HG03039 (cell line): Measurements from ENCODE around the gene EHD2.
"Not testable (repeated sequence)": the region's sequence is repeated elsewhere in the genome, so short reads cannot be mapped to it uniquely, and the experiment has no call there.

Experiments
- ATAC-seq: cut with Tn5 transposase; IDR thresholded peaks from one replicate; pipeline ENCODE4 v1.9.1; 2021; ENCODE audit warnings: mild to moderate bottlenecking, moderate library complexity; ENCODE audit not compliant: unreplicated experiment

Gene EHD2

DNA sequence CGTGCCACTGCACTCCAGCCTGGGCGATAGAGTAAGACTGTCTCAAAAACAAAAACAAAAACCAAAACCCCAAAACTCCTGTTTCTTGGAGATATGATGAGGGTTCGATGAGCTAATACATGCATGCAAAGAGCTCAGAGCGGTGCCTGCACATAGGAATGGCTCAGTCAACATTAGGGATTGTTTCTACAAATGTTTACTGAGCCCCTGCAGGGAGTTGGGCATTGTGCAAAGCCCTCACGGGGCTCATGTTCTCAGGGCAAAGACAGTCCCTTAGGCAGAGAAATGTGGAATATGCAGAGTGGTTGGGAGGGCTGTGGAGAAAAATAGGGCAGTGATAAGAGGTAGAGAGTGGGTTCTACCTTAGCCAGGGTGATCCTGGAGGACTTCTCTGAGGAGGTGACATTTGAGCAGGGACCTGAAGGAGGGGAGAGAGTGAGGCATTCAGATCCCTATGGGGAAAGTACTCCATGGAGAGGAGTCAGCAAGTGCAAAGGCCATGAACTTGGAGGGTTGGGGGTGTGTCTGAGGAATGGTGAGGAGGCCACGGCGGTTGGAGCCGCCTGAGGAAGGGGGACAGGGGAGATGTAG lies 1.5 kb upstream of the EHD2 start:
- no peak for ATAC-seq

DNA sequence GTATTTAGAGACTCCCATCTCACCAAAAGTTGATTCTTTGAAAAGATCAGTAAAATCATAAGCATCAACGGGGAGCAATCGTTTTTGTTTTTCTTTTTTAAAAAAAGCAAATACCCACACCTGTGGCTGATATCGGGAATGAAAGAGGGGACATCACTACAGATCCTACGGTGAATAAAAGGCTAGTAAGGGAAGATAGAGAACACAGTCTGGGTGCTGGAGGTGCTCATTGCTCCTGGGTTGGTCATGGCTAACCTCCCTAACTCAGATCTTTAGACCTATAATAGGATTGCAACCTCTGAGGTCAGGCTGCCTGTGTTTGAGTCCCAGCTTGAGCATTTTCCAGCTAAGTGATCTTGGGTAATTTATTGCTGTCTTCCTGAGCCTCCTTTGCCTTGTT lies 1.1 kb downstream of the EHD2 start:
- ATAC-seq = no peak

DNA sequence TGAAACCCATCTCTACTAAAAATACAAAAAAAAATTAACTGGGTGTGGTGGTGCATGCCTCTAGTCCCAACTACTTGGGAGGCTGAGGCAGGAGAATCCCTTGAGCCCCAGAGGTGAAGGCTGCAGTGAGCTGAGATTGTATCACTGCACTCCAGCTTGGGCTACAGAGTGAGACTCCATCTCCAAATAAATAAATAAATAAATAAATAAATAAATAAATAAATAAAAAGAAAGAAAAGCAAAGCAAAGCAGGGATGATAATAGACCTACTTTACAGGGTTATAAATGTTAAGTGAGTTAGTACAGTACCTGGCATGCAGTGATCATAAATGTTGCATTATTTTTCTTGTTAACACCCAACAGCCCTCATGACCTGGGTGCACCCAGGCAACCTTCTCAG lies 1.6 kb downstream of the EHD2 start:
- ATAC-seq = not testable (repeated sequence)

DNA sequence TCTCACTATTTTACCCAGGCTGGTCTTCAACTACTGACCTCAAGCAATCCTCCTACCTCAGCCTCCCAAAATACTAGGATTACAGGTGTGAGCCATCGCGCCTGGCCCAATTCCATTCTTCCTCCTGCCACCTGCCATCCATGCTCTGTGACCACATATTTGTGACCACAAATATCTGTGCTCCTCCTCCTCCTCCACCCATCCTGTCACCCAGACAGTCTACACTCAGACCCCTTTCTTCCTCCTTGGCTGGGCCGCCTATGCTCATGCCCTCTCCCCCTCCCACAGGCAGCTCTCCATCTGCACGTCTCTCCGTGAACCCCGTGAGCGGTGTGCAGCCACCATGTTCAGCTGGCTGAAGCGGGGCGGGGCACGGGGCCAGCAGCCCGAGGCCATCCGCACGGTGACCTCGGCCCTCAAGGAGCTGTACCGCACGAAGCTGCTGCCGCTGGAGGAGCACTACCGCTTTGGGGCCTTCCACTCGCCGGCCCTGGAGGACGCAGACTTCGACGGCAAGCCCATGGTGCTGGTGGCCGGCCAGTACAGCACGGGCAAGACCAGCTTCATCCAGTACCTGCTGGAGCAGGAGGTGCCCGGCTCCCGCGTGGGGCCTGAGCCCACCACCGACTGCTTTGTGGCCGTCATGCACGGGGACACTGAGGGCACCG lies 3.2 kb downstream of the EHD2 start:
- no peak for ATAC-seq

DNA sequence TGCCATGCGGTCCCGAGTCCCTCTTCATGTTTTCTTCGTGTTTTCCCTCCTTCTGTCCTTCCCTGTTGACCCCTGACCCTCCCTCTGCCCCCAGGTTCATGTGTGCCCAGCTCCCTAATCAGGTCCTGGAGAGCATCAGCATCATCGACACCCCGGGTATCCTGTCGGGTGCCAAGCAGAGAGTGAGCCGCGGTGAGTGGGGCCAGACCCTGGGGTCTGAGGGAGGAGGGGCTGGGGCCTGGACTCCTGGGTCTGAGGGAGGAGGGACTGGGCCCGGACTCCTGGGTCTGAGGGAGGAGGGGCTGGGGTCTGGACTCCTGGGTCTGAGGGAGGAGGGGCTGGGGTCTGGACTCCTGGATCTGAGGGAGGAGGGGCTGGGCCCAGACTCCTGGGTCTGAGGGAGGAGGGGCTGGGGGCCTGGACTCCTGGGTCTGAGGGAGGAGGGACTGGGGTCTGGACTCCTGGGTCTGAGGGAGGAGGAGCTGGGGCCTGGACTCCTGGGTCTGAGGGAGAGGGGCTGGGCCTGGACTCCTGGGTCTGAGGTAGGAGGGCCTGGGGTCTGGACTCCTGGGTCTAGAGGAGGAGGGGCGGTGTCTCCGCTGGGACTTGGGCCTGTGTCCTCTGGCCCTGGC lies 5.3 kb downstream of the EHD2 start:
- not testable (repeated sequence) for ATAC-seq

DNA sequence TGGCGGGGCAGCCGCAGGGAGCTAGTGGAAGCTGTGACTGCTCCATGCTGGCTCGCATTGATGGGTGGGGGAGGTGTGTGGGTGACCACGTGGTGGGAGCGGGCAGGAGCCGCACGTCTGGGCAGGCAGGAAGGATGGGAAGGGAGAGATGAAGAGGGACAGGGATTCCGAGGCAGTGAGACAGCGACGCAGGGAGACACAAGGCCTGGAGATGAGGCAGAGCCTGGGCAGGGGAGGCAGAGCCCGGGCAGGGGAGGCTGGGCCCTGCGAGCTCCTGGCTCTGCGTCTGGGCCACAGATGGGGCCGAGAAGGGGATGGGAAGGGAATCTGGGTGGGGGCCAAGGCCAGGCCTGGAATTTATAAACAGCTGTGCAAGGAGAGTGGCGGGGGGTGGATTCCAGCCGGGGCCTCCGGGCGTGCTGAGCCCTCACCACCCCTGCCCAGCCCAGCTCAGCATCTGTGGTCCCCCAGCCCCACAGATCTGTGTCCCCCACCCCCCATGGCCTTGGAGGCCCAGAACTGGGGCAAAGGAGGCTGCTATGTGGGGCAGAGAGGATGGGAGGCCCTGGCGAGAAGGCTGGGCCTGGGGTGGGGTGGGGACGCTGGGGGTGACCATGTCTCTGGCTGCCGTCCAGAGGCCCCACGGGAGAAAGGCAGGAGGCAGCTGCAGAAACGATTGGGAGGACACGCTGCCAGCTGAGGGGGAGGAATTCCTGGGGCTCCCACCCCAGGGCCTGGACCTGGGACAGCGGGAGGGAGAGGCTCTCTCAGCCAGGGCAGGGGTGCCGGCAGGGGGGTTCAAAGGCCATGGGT lies 6.0 kb downstream of the EHD2 start:
- no peak for ATAC-seq

DNA sequence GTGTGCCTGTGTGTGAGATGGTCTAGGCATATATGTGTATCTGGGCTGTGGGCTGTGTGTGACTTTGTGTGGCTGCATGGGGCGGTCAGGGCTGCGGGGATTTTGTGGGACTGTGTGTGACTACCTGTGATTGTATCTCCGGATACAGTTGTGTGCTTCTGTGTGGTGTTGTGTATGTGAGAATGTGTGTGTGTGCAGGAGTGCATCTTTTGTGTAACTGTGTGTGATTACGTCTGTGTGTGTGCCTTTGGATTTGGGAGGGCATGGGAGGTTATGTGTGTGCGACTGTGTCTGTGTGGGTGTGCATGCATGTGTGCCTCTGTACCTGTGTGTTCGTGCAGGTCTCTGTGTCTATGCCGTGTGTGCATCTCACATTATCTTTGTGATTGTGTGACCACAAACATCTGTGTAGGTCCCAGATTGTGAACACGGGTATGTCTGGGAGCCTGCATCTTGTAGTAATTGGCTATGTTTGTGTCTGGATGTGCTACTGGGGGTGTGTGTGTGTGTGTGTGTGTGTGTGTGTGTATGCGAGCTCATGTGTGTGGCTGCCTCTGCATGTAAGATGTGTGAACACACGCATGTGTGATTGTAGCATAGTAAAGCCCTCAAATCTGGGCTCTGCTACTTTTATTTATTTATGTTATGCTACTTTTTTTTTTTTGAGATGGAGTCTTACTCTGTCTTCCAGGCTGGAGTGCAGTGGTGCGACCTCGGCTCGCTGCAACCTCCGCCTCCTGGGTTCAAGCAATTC lies 7.6 kb downstream of the EHD2 start:
- no peak for ATAC-seq

DNA sequence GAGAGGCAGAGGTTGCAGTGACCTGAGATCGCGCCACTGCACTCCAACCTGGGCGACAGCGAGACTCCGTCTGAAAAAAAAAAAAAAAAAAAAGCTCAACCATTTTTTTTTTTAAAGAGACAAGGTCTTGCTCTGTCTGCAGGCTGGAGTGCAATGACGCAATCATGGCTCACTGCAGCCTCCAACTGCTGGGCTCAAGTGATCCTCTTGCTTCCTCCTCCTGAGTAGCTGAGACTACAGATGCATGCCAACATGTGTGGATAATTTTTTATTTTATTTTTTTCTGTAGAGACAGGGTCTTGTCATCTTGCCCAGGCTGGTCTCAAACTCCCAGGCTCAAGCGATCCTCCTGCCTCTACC lies 10.3 kb downstream of the EHD2 start:
- no peak for ATAC-seq

DNA sequence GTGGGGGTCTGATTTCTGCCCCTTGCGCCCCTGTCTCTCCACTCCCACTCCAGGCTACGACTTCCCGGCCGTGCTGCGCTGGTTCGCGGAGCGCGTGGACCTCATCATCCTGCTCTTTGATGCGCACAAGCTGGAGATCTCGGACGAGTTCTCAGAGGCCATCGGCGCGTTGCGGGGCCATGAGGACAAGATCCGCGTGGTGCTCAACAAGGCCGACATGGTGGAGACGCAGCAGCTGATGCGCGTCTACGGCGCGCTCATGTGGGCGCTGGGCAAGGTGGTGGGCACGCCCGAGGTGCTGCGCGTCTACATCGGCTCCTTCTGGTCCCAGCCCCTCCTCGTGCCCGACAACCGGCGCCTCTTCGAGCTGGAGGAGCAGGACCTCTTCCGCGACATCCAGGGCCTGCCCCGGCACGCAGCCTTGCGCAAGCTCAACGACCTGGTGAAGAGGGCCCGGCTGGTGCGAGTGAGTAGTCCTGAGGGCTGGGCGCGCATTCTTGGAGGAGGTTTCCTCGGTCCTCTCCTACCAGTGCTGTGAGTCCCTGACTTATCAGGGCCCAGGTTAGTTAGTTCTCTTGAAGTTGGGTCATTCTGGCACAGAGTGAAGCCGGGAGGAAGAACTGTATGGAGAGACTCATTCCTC lies 12.7 kb downstream of the EHD2 start:
- no peak for ATAC-seq

DNA sequence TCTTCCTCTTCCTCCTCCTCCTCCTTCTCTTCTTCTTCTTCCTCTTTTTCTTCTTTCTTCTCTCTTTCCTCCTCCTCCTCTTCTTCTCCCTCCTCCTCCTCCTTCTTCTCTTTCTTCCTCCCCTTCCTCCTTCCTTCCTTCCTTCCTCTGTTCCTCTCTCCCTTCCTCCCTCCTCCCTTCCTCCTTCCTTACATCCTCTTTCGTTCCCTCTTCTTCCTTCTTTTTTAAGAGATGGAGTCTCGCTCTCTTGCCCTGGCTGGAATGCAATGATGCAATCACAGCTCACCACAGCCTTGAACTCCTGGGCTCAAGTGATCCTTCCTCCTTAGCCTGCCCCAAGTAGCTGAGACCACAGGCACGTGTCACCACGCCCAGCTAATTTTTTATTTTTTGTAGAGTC lies 13.2 kb downstream of the EHD2 start:
- ATAC-seq = no peak

DNA sequence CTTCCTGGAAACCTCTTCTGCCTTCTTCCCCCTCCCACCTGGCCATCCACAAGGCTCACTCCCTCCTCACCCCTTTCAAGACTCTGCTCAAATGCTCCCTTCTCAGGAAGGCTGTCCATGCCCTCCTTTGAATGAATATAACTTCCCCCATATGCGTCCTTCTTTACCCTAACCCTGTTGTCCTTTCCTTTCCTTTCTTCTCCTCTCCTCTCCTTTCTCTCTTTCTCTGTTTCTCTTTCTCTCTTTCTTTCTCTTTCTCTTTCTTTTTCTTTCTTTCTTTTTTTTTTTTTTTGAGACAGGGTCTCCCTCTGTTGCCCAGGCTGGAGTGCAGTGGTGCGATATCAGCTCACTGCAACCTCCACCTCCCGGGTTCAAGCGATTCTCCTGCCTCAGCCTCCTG lies 15.1 kb downstream of the EHD2 start:
- not testable (repeated sequence) for ATAC-seq

DNA sequence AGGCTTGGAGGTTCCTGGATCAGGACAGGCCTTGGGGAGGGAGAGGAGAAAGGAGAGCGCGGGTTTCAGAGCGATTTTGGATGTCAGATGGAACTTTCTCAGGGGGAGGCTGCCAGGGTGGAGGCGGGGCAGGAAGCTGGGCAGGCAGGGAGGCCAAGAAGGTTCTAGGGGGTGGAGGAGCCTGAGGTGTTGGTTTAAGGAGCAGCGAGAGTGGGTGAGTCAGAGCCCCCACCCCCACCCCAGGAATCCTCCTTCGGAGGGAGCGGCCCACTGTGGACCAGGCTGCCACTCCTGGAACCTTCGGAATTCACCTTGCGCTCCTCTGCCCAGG lies 16.2 kb downstream of the EHD2 start:
- no peak for ATAC-seq

DNA sequence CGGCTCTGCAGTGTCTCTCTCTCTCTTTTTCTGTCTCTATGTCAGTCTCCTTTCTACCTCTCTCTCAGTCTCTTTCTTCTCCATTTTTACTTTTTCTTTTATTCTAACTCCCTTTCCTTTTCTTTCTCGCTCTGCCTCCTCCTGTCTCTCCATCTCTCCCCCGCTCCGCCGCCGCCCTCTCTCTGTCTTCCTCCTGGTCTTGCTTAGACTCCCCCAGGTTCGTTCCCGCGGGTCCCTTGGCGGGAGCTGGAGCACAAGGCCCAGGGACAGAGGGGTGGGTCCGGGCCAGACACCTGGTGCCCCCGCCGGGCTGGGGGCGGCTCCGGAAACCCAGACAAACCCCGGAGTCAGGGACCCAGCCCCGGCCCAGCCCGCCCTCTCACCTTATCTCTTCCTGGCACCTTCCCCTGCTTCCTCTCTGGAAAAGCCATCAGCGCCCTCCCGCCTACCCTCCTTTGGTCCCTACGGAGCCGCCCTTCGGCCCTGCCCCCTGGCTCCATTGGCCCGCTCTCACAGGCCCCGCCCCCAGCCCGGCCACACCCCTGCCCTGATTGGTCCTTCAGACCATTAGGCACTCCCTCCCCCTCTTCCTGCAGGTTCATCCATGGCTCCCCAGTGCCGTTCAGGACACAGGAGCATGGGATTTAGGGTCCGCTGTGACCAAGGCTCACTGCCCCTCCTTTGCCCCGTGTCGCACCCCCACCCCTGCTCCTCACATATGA lies 16.7 kb downstream of the EHD2 start:
- ATAC-seq = no peak

DNA sequence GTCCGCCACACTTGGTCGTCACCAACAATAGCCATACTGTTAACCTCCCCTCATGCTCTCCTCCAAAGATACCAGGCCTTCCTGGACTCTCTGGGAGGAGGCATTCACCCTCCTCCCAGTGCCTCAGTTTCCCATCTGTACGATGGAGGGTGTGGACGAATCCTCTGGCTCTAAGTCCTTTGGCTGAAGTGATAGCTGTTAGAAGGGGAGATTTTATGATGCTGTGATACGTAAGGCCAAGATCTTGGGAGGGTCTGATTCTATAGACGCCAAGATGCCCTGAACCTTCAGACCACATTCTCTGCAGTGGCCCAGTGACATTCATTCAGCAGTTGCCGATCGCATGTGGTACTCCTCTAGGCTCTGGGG lies 17.3 kb downstream of the EHD2 start:
- no peak for ATAC-seq

DNA sequence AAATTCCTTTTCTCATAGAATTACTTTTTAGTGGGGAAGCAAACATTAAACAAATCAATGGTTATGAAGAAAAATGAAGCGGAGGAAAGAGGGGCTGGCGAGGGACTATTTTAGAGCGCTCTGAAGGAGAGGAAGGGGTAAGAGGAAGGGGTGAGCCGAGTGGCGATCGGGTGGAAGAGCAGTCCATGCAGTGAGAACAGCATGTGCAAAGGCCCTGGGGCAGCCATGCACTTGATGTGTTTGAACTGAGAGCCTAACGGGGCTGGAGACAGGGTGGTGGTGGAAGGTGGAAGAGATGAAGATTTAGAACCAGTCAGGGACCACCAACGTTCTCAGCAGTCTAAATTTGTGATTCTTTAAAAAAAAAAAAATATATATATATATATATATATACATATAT lies 17.7 kb downstream of the EHD2 start:
- ATAC-seq = no peak

DNA sequence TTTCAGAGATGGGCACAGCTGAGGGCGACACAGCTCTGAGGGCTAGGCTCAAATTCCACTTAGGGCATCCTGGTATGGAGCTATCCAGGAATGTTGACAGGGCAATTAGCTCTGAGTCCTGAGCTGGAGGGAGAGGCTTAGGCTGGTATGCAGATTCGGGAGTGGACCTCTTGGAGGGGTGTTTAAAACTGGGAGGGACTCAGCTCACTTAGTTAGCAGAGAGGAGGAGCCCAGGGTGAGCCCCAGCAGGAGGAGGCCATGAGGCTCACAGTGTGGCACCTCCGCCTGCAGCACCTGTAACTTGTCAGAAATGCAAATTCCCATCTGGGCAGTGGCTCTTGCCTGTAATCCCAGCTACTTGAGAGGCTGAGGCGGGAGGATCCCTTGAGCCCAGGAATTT lies 21.9 kb downstream of the EHD2 start:
- no peak for ATAC-seq

DNA sequence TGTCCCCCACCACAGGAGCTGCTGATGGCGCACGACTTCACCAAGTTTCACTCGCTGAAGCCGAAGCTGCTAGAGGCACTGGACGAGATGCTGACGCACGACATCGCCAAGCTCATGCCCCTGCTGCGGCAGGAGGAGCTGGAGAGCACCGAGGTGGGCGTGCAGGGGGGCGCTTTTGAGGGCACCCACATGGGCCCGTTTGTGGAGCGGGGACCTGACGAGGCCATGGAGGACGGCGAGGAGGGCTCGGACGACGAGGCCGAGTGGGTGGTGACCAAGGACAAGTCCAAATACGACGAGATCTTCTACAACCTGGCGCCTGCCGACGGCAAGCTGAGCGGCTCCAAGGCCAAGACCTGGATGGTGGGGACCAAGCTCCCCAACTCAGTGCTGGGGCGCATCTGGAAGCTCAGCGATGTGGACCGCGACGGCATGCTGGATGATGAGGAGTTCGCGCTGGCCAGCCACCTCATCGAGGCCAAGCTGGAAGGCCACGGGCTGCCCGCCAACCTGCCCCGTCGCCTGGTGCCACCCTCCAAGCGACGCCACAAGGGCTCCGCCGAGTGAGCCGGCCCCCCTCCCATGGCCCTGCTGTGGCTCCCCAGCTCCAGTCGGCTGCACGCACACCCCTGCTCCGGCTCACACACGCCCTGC lies 27.8 kb downstream of the EHD2 start:
- no peak for ATAC-seq

DNA sequence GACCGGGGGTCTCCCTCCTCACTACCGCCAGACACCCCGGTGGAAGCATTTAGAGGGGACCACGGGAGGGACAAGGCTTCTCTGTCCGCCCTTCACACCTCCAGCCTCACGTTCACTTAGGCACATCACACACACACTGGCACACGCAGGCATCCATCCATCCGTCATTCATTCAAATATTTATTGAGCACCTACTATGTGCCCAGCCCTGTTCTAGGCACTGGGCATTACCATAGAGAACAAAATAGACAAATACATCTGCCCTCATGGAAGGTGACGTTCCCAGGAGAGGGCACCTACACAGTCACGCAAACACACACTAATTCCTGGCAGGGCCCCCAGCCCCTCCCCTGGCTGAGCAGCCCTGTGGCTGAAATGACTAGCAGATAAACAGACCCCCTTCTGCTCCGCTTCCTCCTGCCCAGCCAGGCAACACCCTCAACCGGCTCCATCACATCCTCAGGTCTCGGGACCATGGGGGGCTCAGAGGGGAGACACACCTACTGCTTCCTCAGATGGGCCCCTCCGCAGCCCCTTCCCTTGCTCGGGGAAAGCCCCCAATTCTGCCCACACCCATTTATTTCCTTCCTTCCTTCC lies 28.4 kb downstream of the EHD2 start:
- ATAC-seq = no peak

DNA sequence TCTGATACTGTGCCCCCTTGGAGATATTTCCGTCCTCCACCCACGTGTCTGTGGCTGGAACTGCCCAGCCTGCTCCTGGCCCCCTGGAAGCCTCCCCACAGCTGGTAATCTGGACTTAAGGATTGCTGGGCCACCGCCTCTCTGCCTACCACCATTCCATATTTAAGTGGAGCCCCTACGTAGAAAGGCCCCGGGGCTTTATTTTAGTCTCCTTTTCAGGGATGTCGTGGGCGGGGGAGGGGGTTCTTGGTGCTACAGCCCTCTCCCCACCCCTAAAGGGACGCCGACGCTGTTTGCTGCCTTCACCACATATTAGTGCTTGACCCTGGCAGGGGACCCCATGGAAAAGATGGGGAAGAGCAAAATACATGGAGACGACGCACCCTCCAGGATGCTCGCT lies 29.4 kb downstream of the EHD2 start:
- ATAC-seq = no peak
